K562 (cell line): ENCODE results near the gene CELSR2. TPM values are rescaled to one million over a fixed set of nuclear protein-coding genes. Genes with fewer than 3 reads are reported as not detected.

Experiments
- HDAC2 ChIP-seq: fragments of 450-650 bp; IDR thresholded peaks from 2 replicates; pipeline ENCODE4 v1.6.1; 2016; ENCODE audit warnings: mild to moderate bottlenecking
- ILF3 ChIP-seq: fragments of 450-650 bp; IDR thresholded peaks from 2 replicates; pipeline ENCODE4 v1.6.1; 2018; ENCODE audit warnings: antibody characterized with exemption, mild to moderate bottlenecking, moderate library complexity, borderline replicate concordance
- MTA3 ChIP-seq: fragments of 450-650 bp; formaldehyde crosslinking; IDR thresholded peaks from 2 replicates; pipeline ENCODE4 v1.6.1; 2017; ENCODE audit warnings: mild to moderate bottlenecking, borderline replicate concordance
- NRF1 ChIP-seq, 2 experiments: fragments of 450-650 bp; IDR thresholded peaks in 1 of 2; conservative IDR thresholded peaks in 1 of 2; 2 replicates each; pipeline ENCODE4 v1.6.1; 2014; ENCODE audit warnings: mild to moderate bottlenecking in 2 of 2
- SP2 ChIP-seq: IDR thresholded peaks from 2 replicates; pipeline ENCODE4 v1.6.1; 2011; ENCODE audit warnings: mild to moderate bottlenecking, low read depth, low read length, moderate library complexity; ENCODE audit not compliant: poor library complexity, severe bottlenecking; ENCODE audit errors: extremely low read depth
- ZNF212 ChIP-seq: fragments of 450-650 bp; formaldehyde crosslinking; IDR thresholded peaks from 2 replicates; pipeline ENCODE4 v1.4.0; 2020; ENCODE audit warnings: mild to moderate bottlenecking
- polyA plus RNA-seq, 8 experiments: library from polyadenylated mRNA; depleted of rRNA in 4 of 8; stranded (reverse) in 5 of 8; unstranded in 3 of 8; fragments of >200 nt; fragmentation: Nextera tagmentation in 2 of 8; fragmentation: Illumina TruSeq in 1 of 8; extraction: Ambion mirVana in 2 of 8; extraction: Trizol in 1 of 8; gene quantifications; 2 replicates each; pipeline versions ENCODE4 v1.2.1 to v1.2.3, GENCODE V29; 2011 to 2014; ENCODE audit warnings: inconsistent platforms in 1 of 8, missing spikeins in 1 of 8
- total RNA-seq, 7 experiments: library from RNA; depleted of rRNA in 6 of 7; stranded (reverse); fragments of >200 nt in 6 of 7; fragmentation: Illumina TruSeq in 2 of 7; extraction: Trizol in 2 of 7; gene quantifications; 2 replicates each; pipeline versions ENCODE4 v1.2.1 to v1.2.3, GENCODE V29; 2011 to 2021; ENCODE audit warnings: low replicate concordance in 1 of 7
- TF ChIP-seq, protein P1 (sequence below): fragments of 450-650 bp; IDR thresholded peaks from 2 replicates; pipeline ENCODE4 v1.6.1; 2014; ENCODE audit warnings: low read depth, mild to moderate bottlenecking, moderate library complexity, borderline replicate concordance
- TF ChIP-seq, protein P2 (sequence below): fragments of 150-350 bp; conservative IDR thresholded peaks from 2 replicates; pipeline ENCODE4 v1.6.1; 2014; ENCODE audit warnings: low read length
- TF ChIP-seq, protein P3 (sequence below): sonication (generic); formaldehyde crosslinking; IDR thresholded peaks from 2 replicates; pipeline ENCODE4 v1.8.0; 2023; ENCODE audit warnings: mild to moderate bottlenecking, missing genetic modification reagents
- TF ChIP-seq, protein P4 (sequence below): sonication (generic); formaldehyde crosslinking; IDR thresholded peaks from 2 replicates; pipeline ENCODE4 v1.8.0; 2023; ENCODE audit warnings: mild to moderate bottlenecking, missing genetic modification reagents
- TF ChIP-seq, protein P5 (sequence below): fragments of 450-650 bp; IDR thresholded peaks from 2 replicates; pipeline ENCODE4 v1.6.1; 2017; ENCODE audit warnings: antibody characterized with exemption, mild to moderate bottlenecking
- TF ChIP-seq, protein P6 (sequence below): sonication (generic); formaldehyde crosslinking; IDR thresholded peaks from 2 replicates; pipeline ENCODE4 v1.8.0; 2022; ENCODE audit warnings: mild to moderate bottlenecking, low read depth, missing genetic modification reagents

CELSR2 gene
- total and polyA plus RNA-seq, 9 of the 15 experiments (the other 6 are each of a cell fraction or from before 2014, with no cell fraction given), result 0.31 to 21.9 (median 4.2) TPM

GRCh38 chr1:109216662-109217061, 32.7 kb upstream of the CELSR2 start (continued):
- TF ChIP-seq, protein P1, sequence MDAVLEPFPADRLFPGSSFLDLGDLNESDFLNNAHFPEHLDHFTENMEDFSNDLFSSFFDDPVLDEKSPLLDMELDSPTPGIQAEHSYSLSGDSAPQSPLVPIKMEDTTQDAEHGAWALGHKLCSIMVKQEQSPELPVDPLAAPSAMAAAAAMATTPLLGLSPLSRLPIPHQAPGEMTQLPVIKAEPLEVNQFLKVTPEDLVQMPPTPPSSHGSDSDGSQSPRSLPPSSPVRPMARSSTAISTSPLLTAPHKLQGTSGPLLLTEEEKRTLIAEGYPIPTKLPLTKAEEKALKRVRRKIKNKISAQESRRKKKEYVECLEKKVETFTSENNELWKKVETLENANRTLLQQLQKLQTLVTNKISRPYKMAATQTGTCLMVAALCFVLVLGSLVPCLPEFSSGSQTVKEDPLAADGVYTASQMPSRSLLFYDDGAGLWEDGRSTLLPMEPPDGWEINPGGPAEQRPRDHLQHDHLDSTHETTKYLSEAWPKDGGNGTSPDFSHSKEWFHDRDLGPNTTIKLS, result no peak
- TF ChIP-seq HDAC2 (peak; percentile 43; the same call in 1 of the 2 replicates), ILF3 (no peak), ZNF212 (CRISPR knock-in tag) (no peak), SP2 (no peak), NRF1 (conservative IDR thresholded peaks at IDR 0.05 in 1 of 2, IDR thresholded peaks at IDR 0.05 in 1 of 2) (no peak), MTA3 (peak; percentile 47; the same call in 1 of the 2 replicates)
- TF ChIP-seq, protein P2, sequence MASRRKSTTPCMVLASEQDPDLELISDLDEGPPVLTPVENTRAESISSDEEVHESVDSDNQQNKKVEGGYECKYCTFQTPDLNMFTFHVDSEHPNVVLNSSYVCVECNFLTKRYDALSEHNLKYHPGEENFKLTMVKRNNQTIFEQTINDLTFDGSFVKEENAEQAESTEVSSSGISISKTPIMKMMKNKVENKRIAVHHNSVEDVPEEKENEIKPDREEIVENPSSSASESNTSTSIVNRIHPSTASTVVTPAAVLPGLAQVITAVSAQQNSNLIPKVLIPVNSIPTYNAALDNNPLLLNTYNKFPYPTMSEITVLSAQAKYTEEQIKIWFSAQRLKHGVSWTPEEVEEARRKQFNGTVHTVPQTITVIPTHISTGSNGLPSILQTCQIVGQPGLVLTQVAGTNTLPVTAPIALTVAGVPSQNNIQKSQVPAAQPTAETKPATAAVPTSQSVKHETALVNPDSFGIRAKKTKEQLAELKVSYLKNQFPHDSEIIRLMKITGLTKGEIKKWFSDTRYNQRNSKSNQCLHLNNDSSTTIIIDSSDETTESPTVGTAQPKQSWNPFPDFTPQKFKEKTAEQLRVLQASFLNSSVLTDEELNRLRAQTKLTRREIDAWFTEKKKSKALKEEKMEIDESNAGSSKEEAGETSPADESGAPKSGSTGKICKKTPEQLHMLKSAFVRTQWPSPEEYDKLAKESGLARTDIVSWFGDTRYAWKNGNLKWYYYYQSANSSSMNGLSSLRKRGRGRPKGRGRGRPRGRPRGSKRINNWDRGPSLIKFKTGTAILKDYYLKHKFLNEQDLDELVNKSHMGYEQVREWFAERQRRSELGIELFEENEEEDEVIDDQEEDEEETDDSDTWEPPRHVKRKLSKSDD, result no peak
- TF ChIP-seq, protein P3, sequence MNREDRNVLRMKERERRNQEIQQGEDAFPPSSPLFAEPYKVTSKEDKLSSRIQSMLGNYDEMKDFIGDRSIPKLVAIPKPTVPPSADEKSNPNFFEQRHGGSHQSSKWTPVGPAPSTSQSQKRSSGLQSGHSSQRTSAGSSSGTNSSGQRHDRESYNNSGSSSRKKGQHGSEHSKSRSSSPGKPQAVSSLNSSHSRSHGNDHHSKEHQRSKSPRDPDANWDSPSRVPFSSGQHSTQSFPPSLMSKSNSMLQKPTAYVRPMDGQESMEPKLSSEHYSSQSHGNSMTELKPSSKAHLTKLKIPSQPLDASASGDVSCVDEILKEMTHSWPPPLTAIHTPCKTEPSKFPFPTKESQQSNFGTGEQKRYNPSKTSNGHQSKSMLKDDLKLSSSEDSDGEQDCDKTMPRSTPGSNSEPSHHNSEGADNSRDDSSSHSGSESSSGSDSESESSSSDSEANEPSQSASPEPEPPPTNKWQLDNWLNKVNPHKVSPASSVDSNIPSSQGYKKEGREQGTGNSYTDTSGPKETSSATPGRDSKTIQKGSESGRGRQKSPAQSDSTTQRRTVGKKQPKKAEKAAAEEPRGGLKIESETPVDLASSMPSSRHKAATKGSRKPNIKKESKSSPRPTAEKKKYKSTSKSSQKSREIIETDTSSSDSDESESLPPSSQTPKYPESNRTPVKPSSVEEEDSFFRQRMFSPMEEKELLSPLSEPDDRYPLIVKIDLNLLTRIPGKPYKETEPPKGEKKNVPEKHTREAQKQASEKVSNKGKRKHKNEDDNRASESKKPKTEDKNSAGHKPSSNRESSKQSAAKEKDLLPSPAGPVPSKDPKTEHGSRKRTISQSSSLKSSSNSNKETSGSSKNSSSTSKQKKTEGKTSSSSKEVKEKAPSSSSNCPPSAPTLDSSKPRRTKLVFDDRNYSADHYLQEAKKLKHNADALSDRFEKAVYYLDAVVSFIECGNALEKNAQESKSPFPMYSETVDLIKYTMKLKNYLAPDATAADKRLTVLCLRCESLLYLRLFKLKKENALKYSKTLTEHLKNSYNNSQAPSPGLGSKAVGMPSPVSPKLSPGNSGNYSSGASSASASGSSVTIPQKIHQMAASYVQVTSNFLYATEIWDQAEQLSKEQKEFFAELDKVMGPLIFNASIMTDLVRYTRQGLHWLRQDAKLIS (CRISPR knock-in tag), result no peak
- TF ChIP-seq, protein P4, sequence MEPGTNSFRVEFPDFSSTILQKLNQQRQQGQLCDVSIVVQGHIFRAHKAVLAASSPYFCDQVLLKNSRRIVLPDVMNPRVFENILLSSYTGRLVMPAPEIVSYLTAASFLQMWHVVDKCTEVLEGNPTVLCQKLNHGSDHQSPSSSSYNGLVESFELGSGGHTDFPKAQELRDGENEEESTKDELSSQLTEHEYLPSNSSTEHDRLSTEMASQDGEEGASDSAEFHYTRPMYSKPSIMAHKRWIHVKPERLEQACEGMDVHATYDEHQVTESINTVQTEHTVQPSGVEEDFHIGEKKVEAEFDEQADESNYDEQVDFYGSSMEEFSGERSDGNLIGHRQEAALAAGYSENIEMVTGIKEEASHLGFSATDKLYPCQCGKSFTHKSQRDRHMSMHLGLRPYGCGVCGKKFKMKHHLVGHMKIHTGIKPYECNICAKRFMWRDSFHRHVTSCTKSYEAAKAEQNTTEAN, result 0 out of 2 replicates have a peak, but pooled peaks have one; percentile 25
- TF ChIP-seq, protein P5, sequence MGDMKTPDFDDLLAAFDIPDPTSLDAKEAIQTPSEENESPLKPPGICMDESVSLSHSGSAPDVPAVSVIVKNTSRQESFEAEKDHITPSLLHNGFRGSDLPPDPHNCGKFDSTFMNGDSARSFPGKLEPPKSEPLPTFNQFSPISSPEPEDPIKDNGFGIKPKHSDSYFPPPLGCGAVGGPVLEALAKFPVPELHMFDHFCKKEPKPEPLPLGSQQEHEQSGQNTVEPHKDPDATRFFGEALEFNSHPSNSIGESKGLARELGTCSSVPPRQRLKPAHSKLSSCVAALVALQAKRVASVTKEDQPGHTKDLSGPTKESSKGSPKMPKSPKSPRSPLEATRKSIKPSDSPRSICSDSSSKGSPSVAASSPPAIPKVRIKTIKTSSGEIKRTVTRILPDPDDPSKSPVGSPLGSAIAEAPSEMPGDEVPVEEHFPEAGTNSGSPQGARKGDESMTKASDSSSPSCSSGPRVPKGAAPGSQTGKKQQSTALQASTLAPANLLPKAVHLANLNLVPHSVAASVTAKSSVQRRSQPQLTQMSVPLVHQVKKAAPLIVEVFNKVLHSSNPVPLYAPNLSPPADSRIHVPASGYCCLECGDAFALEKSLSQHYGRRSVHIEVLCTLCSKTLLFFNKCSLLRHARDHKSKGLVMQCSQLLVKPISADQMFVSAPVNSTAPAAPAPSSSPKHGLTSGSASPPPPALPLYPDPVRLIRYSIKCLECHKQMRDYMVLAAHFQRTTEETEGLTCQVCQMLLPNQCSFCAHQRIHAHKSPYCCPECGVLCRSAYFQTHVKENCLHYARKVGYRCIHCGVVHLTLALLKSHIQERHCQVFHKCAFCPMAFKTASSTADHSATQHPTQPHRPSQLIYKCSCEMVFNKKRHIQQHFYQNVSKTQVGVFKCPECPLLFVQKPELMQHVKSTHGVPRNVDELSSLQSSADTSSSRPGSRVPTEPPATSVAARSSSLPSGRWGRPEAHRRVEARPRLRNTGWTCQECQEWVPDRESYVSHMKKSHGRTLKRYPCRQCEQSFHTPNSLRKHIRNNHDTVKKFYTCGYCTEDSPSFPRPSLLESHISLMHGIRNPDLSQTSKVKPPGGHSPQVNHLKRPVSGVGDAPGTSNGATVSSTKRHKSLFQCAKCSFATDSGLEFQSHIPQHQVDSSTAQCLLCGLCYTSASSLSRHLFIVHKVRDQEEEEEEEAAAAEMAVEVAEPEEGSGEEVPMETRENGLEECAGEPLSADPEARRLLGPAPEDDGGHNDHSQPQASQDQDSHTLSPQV, result no peak
- TF ChIP-seq, protein P6, sequence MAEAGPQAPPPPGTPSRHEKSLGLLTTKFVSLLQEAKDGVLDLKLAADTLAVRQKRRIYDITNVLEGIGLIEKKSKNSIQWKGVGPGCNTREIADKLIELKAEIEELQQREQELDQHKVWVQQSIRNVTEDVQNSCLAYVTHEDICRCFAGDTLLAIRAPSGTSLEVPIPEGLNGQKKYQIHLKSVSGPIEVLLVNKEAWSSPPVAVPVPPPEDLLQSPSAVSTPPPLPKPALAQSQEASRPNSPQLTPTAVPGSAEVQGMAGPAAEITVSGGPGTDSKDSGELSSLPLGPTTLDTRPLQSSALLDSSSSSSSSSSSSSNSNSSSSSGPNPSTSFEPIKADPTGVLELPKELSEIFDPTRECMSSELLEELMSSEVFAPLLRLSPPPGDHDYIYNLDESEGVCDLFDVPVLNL (CRISPR knock-in tag), result peak; percentile 52; the same call in 1 of the 2 replicates
